SK-N-SH (cell line): ENCODE data around the gene PRM1. TPM values are rescaled to one million over a fixed set of nuclear protein-coding genes. Genes with fewer than 3 reads are reported as not detected.

Experiments used
- CTCF ChIA-PET: fragments of 300-600, 350-600 bp; formaldehyde crosslinking; extraction: SDS; loops from one replicate; lab custom pipeline; 2021; lab: Yijun Ruan, JAX
- POLR2A ChIA-PET: fragments of 350-600 bp; sonication (Branson Sonifier 250); formaldehyde crosslinking; extraction: SDS; loops from one replicate; lab custom pipeline; 2020; ENCODE audit warnings: antibody characterized with exemption, inconsistent platforms; lab: Yijun Ruan, JAX
- DNase-seq: peaks from one replicate; pipeline ENCODE4 v3.0.0; 2012
- H2AFZ ChIP-seq: fragments of 200-600 bp; sonication (generic); 2 replicates; pipeline ENCODE4 v1.8.1; 2016; ENCODE audit warnings: antibody characterized with exemption, mild to moderate bottlenecking, low read depth
- H3F3A ChIP-seq: fragments of 200-600 bp; sonication (generic); replicated peaks from 2 replicates; pipeline ENCODE3; 2016; ENCODE audit warnings: antibody characterized with exemption, mild to moderate bottlenecking; ENCODE audit not compliant: insufficient read depth
- H3K27ac ChIP-seq, 2 experiments: fragments of 200-500 bp in 1 of 2; fragments of 200-600 bp in 1 of 2; sonication (Bioruptor generic) in 1 of 2; sonication (generic), shearing (Covaris generic) in 1 of 2; 2 replicates each; pipeline versions ENCODE4 v1.5.1 to v1.6.1; 2014 to 2016; ENCODE audit warnings: low read depth in 2 of 2, inconsistent platforms in 1 of 2, low read length in 1 of 2, mild to moderate bottlenecking in 1 of 2, mixed read lengths in 1 of 2
- H3K27me3 ChIP-seq: fragments of 200-600 bp; sonication (generic), shearing (Covaris generic); 2 replicates; pipeline ENCODE4 v1.6.1; 2016; ENCODE audit warnings: mixed run types; ENCODE audit not compliant: insufficient read depth
- H3K36me3 ChIP-seq, 2 experiments: fragments of 200-500 bp in 1 of 2; fragments of 200-600 bp in 1 of 2; sonication (Bioruptor generic) in 1 of 2; sonication (generic) in 1 of 2; replicated peaks in 1 of 2; 2 replicates each; pipeline versions ENCODE3 to v1.5.1; 2014 to 2016; ENCODE audit warnings: low read length in 1 of 2, mild to moderate bottlenecking in 1 of 2; ENCODE audit not compliant: insufficient read depth in 2 of 2, control insufficient read depth in 1 of 2
- H3K4me1 ChIP-seq, 2 experiments: fragments of 200-500 bp in 1 of 2; fragments of 200-600 bp in 1 of 2; sonication (Bioruptor generic) in 1 of 2; sonication (generic), shearing (Covaris generic) in 1 of 2; 2 replicates each; pipeline versions ENCODE4 v1.5.1 to v1.6.1; 2014 to 2016; ENCODE audit warnings: low read depth in 1 of 2, low read length in 1 of 2, mixed run types in 1 of 2; ENCODE audit not compliant: insufficient read depth in 2 of 2, control insufficient read depth in 1 of 2
- H3K4me2 ChIP-seq: fragments of 200-600 bp; sonication (generic), shearing (Covaris generic); 2 replicates; pipeline ENCODE4 v1.6.1; 2017; ENCODE audit warnings: mixed run types
- H3K4me3 ChIP-seq, 2 experiments: fragments of 200-500 bp in 1 of 2; fragments of 200-600 bp in 1 of 2; sonication (Bioruptor generic) in 1 of 2; sonication (generic), shearing (Covaris generic) in 1 of 2; 2 replicates each; pipeline versions ENCODE4 v1.5.1 to v1.8.1; 2014 to 2016; ENCODE audit warnings: low read depth in 2 of 2, inconsistent platforms in 1 of 2, low read length in 1 of 2, mild to moderate bottlenecking in 1 of 2, mixed read lengths in 1 of 2, moderate library complexity in 1 of 2
- H3K79me2 ChIP-seq: fragments of 200-600 bp; sonication (generic); 2 replicates; pipeline ENCODE4 v1.8.1; 2017; ENCODE audit warnings: mild to moderate bottlenecking; ENCODE audit not compliant: insufficient read depth
- H3K9ac ChIP-seq: fragments of 200-600 bp; sonication (generic); 2 replicates; pipeline ENCODE4 v1.6.1; 2017; ENCODE audit warnings: mixed run types
- H3K9me2 ChIP-seq: fragments of 200-600 bp; sonication (generic); 2 replicates; pipeline ENCODE4 v1.6.1; 2017; ENCODE audit warnings: mixed run types
- H3K9me3 ChIP-seq: fragments of 200-600 bp; sonication (generic); 2 replicates; pipeline ENCODE4 v1.6.1; 2017; ENCODE audit warnings: mixed run types, mild to moderate bottlenecking, moderate library complexity
- H4K20me1 ChIP-seq: fragments of 200-600 bp; sonication (generic); 2 replicates; pipeline ENCODE4 v1.6.1; 2017; ENCODE audit warnings: mild to moderate bottlenecking, mixed run types; ENCODE audit not compliant: insufficient read depth
- EP300 ChIP-seq, 2 experiments: IDR thresholded peaks; 2 replicates each; pipeline versions ENCODE4 v1.4.0 to v1.6.1; 2012; ENCODE audit warnings: borderline replicate concordance in 1 of 2, low read depth in 1 of 2, low read length in 1 of 2
- GABPA ChIP-seq: IDR thresholded peaks from 2 replicates; pipeline ENCODE4 v1.4.0; 2012; ENCODE audit warnings: low read depth, mild to moderate bottlenecking
- GATA2 ChIP-seq: sonication (generic); formaldehyde crosslinking; IDR thresholded peaks from 2 replicates; pipeline ENCODE4 v1.5.0; 2020; ENCODE audit warnings: mild to moderate bottlenecking, missing genetic modification reagents
- JUND ChIP-seq: IDR thresholded peaks from 2 replicates; pipeline ENCODE4 v1.4.0; 2012
- MAX ChIP-seq: IDR thresholded peaks from 2 replicates; pipeline ENCODE4 v1.4.0; 2012; ENCODE audit warnings: low read depth
- MXI1 ChIP-seq: IDR thresholded peaks from 2 replicates; pipeline ENCODE4 v1.6.1; 2012; ENCODE audit warnings: mild to moderate bottlenecking, low read depth, low read length, improper control_type of control experiment
- NRF1 ChIP-seq: IDR thresholded peaks from 2 replicates; pipeline ENCODE4 v1.6.1; 2012; ENCODE audit warnings: low read depth, mild to moderate bottlenecking, low read length
- PBX3 ChIP-seq: IDR thresholded peaks from 2 replicates; pipeline ENCODE4; 2012
- POLR2AphosphoS5 ChIP-seq: IDR thresholded peaks from 2 replicates; pipeline ENCODE4 v1.6.1; 2012; ENCODE audit warnings: low read depth, low read length
- RCOR1 ChIP-seq: fragments of 150-350 bp; IDR thresholded peaks from 2 replicates; pipeline ENCODE4 v1.6.1; 2017; ENCODE audit warnings: antibody characterized with exemption, low read length
- RFX5 ChIP-seq: IDR thresholded peaks from 2 replicates; pipeline ENCODE4 v1.6.1; 2012; ENCODE audit warnings: mild to moderate bottlenecking, improper control_type of control experiment, low read length
- RXRA ChIP-seq: IDR thresholded peaks from 2 replicates; pipeline ENCODE4 v1.4.0; 2012; ENCODE audit warnings: low read depth, mild to moderate bottlenecking, borderline replicate concordance
- SMC3 ChIP-seq: IDR thresholded peaks from 2 replicates; pipeline ENCODE4 v1.6.1; 2012; ENCODE audit warnings: low read depth, low read length, improper control_type of control experiment
- USF1 ChIP-seq: IDR thresholded peaks from 2 replicates; pipeline ENCODE4 v1.4.0; 2012; ENCODE audit warnings: low read depth, borderline replicate concordance
- WGBS: methylation state at CpG from one replicate; pipeline ENCODE4 v1.1.6; 2017; ENCODE audit warnings: low lambda C conversion rate; 5-methylcytosine and 5-hydroxymethylcytosine counted together
- polyA plus RNA-seq, 3 experiments: library from polyadenylated mRNA; depleted of rRNA; stranded (reverse); fragments of >200 nt; gene quantifications; 2 replicates each; pipeline ENCODE4 v1.2.3, GENCODE V29; 2012
- TF ChIP-seq, protein P1 (sequence below): fragments of 150-350 bp; IDR thresholded peaks from 2 replicates; pipeline ENCODE4 v1.6.1; 2017; ENCODE audit warnings: antibody characterized with exemption, low read length, low read depth, borderline replicate concordance

The PRM1 gene
- polyA plus RNA-seq, 1 of the 3 experiments (the other 2 are of a cell fraction) = not detected

- no peak for TF ChIP-seq GATA2
- TF ChIP-seq NRF1 = no peak
- no peak for TF ChIP-seq EP300 (IDR thresholded peaks at IDR 0.05; ENCODE audit: borderline replicate concordance in 1 of 2, low read depth in 1 of 2, low read length in 1 of 2)
- TF ChIP-seq USF1 = no peak
- TF ChIP-seq RCOR1 = no peak
- TF ChIP-seq, protein P1, sequence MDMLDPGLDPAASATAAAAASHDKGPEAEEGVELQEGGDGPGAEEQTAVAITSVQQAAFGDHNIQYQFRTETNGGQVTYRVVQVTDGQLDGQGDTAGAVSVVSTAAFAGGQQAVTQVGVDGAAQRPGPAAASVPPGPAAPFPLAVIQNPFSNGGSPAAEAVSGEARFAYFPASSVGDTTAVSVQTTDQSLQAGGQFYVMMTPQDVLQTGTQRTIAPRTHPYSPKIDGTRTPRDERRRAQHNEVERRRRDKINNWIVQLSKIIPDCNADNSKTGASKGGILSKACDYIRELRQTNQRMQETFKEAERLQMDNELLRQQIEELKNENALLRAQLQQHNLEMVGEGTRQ = no peak
- no peak for TF ChIP-seq PBX3
- no peak for TF ChIP-seq MXI1
- no peak for TF ChIP-seq SMC3
- no peak for TF ChIP-seq MAX
- no peak for TF ChIP-seq RXRA
- TF ChIP-seq POLR2AphosphoS5 = no peak
- no peak for TF ChIP-seq JUND
- no peak for TF ChIP-seq RFX5
- TF ChIP-seq GABPA = no peak
- Histone ChIP-seq H3K27me3 (no peaks in the 10 kb centered on the region), H3K36me3 (no peaks in the 10 kb centered on the region), H3K9me2 (no peaks in the 10 kb centered on the region), H3K9me3 (no peaks in the 10 kb centered on the region), H3K79me2 (no peaks in the 10 kb centered on the region), H3F3A (no peaks in the 10 kb centered on the region), H3K4me2 (no peak overlapping the region), H3K4me3 (no peak overlapping the region), H3K27ac (no peak overlapping the region), H3K4me1 (peaks cover 0 to 4% of the 10 kb centered on the region in 2 experiments; a peak in 1 of 4 replicates), H2AFZ (no peak overlapping the region), H4K20me1 (no peaks in the 10 kb centered on the region), H3K9ac (no peak overlapping the region)
- DNase-seq = no peak
- 97% methylated on average over 31 of the region's 35 CpGs for WGBS
- CTCF ChIA-PET = interaction anchor here (0.6 to 1.5 kb wide), 2 partner anchors 22 to 24 kb away, joined by 4 to 8 read pairs; partner anchors contain the start of gene SOCS1
- POLR2A ChIA-PET = no interaction called here
These were observed 48.0 kb downstream of the PRM1 start for GRCh38 chr16:11232852-11233726.
